ENCODE data around the gene INHBE.

- TF ChIP-seq POLR2AphosphoS5 (IDR thresholded peaks at IDR 0.05; ENCODE audit: low read depth, low read length) (no peak), GTF2F1 (IDR thresholded peaks at IDR 0.05; ENCODE audit: borderline replicate concordance, low read depth, low read length) (no peak), NRF1 (IDR thresholded peaks at IDR 0.05; ENCODE audit: low read depth, low read length) (no peak), RAD21 (IDR thresholded peaks at IDR 0.05 in 1 of 2, conservative IDR thresholded peaks at IDR 0.05 in 1 of 2; ENCODE audit: low read depth in 2 of 2, low read length in 2 of 2) (no peak), CTCF (IDR thresholded peaks at IDR 0.05; ENCODE audit: control extremely low read depth in 1 of 3, insufficient read depth in 1 of 3, low read depth in 1 of 3, low read length in 3 of 3) (no peak), TCF12 (IDR thresholded peaks at IDR 0.05; ENCODE audit: low read depth, low read length) (no peak), SP4 (IDR thresholded peaks at IDR 0.05; ENCODE audit: low read length) (no peak), JUND (IDR thresholded peaks at IDR 0.05; ENCODE audit: low read length) (no peak), POLR2A (IDR thresholded peaks at IDR 0.05; ENCODE audit: control extremely low read depth in 1 of 2, low read depth in 2 of 2, low read length in 2 of 2) (no peak), RFX5 (IDR thresholded peaks at IDR 0.05; ENCODE audit: borderline replicate concordance, low read depth, low read length) (no peak), BRCA1 (IDR thresholded peaks at IDR 0.05; ENCODE audit: low read depth, low read length) (no peak)
- TF ChIP-seq, protein P1, sequence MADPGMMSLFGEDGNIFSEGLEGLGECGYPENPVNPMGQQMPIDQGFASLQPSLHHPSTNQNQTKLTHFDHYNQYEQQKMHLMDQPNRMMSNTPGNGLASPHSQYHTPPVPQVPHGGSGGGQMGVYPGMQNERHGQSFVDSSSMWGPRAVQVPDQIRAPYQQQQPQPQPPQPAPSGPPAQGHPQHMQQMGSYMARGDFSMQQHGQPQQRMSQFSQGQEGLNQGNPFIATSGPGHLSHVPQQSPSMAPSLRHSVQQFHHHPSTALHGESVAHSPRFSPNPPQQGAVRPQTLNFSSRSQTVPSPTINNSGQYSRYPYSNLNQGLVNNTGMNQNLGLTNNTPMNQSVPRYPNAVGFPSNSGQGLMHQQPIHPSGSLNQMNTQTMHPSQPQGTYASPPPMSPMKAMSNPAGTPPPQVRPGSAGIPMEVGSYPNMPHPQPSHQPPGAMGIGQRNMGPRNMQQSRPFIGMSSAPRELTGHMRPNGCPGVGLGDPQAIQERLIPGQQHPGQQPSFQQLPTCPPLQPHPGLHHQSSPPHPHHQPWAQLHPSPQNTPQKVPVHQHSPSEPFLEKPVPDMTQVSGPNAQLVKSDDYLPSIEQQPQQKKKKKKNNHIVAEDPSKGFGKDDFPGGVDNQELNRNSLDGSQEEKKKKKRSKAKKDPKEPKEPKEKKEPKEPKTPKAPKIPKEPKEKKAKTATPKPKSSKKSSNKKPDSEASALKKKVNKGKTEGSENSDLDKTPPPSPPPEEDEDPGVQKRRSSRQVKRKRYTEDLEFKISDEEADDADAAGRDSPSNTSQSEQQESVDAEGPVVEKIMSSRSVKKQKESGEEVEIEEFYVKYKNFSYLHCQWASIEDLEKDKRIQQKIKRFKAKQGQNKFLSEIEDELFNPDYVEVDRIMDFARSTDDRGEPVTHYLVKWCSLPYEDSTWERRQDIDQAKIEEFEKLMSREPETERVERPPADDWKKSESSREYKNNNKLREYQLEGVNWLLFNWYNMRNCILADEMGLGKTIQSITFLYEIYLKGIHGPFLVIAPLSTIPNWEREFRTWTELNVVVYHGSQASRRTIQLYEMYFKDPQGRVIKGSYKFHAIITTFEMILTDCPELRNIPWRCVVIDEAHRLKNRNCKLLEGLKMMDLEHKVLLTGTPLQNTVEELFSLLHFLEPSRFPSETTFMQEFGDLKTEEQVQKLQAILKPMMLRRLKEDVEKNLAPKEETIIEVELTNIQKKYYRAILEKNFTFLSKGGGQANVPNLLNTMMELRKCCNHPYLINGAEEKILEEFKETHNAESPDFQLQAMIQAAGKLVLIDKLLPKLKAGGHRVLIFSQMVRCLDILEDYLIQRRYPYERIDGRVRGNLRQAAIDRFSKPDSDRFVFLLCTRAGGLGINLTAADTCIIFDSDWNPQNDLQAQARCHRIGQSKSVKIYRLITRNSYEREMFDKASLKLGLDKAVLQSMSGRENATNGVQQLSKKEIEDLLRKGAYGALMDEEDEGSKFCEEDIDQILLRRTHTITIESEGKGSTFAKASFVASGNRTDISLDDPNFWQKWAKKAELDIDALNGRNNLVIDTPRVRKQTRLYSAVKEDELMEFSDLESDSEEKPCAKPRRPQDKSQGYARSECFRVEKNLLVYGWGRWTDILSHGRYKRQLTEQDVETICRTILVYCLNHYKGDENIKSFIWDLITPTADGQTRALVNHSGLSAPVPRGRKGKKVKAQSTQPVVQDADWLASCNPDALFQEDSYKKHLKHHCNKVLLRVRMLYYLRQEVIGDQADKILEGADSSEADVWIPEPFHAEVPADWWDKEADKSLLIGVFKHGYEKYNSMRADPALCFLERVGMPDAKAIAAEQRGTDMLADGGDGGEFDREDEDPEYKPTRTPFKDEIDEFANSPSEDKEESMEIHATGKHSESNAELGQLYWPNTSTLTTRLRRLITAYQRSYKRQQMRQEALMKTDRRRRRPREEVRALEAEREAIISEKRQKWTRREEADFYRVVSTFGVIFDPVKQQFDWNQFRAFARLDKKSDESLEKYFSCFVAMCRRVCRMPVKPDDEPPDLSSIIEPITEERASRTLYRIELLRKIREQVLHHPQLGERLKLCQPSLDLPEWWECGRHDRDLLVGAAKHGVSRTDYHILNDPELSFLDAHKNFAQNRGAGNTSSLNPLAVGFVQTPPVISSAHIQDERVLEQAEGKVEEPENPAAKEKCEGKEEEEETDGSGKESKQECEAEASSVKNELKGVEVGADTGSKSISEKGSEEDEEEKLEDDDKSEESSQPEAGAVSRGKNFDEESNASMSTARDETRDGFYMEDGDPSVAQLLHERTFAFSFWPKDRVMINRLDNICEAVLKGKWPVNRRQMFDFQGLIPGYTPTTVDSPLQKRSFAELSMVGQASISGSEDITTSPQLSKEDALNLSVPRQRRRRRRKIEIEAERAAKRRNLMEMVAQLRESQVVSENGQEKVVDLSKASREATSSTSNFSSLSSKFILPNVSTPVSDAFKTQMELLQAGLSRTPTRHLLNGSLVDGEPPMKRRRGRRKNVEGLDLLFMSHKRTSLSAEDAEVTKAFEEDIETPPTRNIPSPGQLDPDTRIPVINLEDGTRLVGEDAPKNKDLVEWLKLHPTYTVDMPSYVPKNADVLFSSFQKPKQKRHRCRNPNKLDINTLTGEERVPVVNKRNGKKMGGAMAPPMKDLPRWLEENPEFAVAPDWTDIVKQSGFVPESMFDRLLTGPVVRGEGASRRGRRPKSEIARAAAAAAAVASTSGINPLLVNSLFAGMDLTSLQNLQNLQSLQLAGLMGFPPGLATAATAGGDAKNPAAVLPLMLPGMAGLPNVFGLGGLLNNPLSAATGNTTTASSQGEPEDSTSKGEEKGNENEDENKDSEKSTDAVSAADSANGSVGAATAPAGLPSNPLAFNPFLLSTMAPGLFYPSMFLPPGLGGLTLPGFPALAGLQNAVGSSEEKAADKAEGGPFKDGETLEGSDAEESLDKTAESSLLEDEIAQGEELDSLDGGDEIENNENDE (IDR thresholded peaks at IDR 0.05; ENCODE audit: insufficient replicate concordance, low read length), result no peak
Measured at GRCh38 chr12:57467915-57468314, 12.8 kb downstream of the INHBE start.
